Psoas muscle (tissue), 8 donors: Measurements from ENCODE around the gene NRIP2. TPM values are rescaled to one million over a fixed set of nuclear protein-coding genes. Genes with fewer than 3 reads are reported as not detected.

Source experiments
- ATAC-seq, 4 donors: fragments of 200-7000 bp; cut with Tn5 transposase; one replicate each; pipeline ENCODE4 v1.9.1; 2020; ENCODE audit warnings: moderate library complexity in 3 of 4, mild to moderate bottlenecking in 2 of 4
- DNase-seq, 2 donors: peaks; one replicate each; pipeline ENCODE4 v3.0.0-alpha.2; 2020
- H3K27ac ChIP-seq: fragments of 200-600 bp; one replicate; pipeline ENCODE4 v1.8.0; 2022
- H3K27me3 ChIP-seq, 3 donors: fragments of 200-600 bp in 1 of 3; one replicate each; pipeline versions ENCODE4 v1.6.1 to v1.8.0; 2013 to 2022; ENCODE audit warnings: low read length in 2 of 3, mild to moderate bottlenecking in 2 of 3, moderate library complexity in 1 of 3; ENCODE audit not compliant: insufficient read depth in 3 of 3
- H3K36me3 ChIP-seq, 2 donors: fragments of 200-600 bp in 1 of 2; one replicate each; pipeline versions ENCODE4 v1.6.1 to v1.8.0; 2013 to 2022; ENCODE audit warnings: low read depth in 1 of 2, mild to moderate bottlenecking in 1 of 2, moderate library complexity in 1 of 2; ENCODE audit not compliant: insufficient read depth in 1 of 2
- H3K4me1 ChIP-seq: fragments of 200-600 bp; one replicate; pipeline ENCODE4 v1.8.0; 2022
- H3K4me3 ChIP-seq: fragments of 200-600 bp; one replicate; pipeline ENCODE4 v1.8.0; 2022; ENCODE audit warnings: mild to moderate bottlenecking
- H3K9me3 ChIP-seq: fragments of 200-600 bp; one replicate; pipeline ENCODE4 v1.8.0; 2022
- CTCF ChIP-seq: fragments of 200-600 bp; IDR thresholded peaks from one replicate; pipeline ENCODE4 v1.8.0; 2022; ENCODE audit warnings: antibody characterized with exemption
- WGBS, 3 donors: extraction: QIAGEN DNeasy Blood & Tissue Kit; methylation state at CpG; one replicate each; pipeline versions ENCODE4 v1.1.6 to v1.1.7; 2013; 5-methylcytosine and 5-hydroxymethylcytosine counted together
- intact Hi-C, 2 donors: fragments of 100-400 bp; cut with DNase I; formaldehyde crosslinking; loops; one replicate each; pipeline versions ENCODE4 v1.11.0 to v1.14.2; 2022
- polyA plus RNA-seq, 3 donors: library from polyadenylated mRNA; stranded (reverse); fragments of 200-250 nt; gene quantifications; one replicate each; pipeline ENCODE4 v1.2.3, GENCODE V29; 2013
- total RNA-seq, 4 donors: library from RNA; stranded (reverse); fragmentation: NEBNext Ultra II Directional in 2 of 4; extraction: Animal tissue kit (Norgen Biotek cat#: 25700) in 2 of 4; gene quantifications; one replicate each; pipeline versions ENCODE4 v1.2.1 to v1.2.4, GENCODE V29; 2021 to 2023
- donor health status: healthy with polysubstance abuse.
- donor health status: DM: no; HTN: no; CAD: no; lungs with moderate emphysema.
- donor health status: Bipolar disorder and iron deficiency.
- donor health status: healthy.
- donor health status: DM: yes; HTN: yes; CAD: no.
- donor health status: DM: no; HTN: no; CAD: no.
- donor health status: DM: no; HTN: no; CAD: no.
- donor health status: DM: yes; HTN: yes; CAD: no.

NRIP2 gene
- total and polyA plus RNA-seq, 7 donors, result 0.96 to 2.4 (median 1.3) TPM

DNA sequence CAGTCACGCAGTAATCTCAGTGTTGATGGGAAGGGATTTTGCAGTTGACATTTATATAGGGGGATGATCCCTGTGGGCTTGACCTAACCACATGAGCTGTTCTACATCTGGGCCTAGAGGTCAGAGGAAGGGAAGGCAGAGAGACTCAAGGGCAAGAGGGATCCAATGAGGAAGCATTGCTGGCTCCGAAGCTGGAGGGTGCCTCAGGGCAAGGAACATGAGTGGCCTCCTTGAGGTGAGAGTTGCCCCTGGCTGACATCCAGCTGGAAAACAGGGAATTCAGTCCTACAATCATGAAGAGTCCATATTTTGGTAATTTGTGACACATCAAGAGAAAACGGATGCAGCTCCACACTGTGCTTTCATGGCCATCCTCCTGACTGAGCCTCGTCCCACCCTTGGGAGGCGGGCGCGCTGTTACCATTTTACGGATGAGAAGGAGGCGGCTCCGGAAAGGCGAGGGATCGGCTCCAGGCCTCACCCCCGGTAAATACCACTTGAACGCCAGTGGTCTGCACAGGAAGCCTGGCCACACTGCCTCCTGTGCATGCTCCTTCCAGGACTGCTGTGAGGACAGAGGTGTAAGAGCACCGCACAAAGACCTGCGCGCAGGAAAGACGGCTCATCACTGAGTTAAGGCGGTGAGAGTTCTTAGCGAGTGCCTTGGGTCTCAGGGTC is 58.6 kb downstream of the NRIP2 start:
- 80 to 82% (median 81%) methylated on average over 20 of the region's 20 CpGs for WGBS, 3 donors
- H3K4me3 ChIP-seq, result no peak overlapping the region
- ATAC-seq (no peak), DNase-seq (no peak)
- H3K27ac ChIP-seq, result no peak overlapping the region
- H3K4me1 ChIP-seq, result no peaks in the 10 kb centered on the region
- intact Hi-C loops, result no loop called here
- no peaks in the 10 kb centered on the region for H3K36me3 ChIP-seq
- H3K27me3 ChIP-seq, result no peaks in the 10 kb centered on the region
- H3K9me3 ChIP-seq, result no peaks in the 10 kb centered on the region
- TF ChIP-seq CTCF, result no peak

DNA sequence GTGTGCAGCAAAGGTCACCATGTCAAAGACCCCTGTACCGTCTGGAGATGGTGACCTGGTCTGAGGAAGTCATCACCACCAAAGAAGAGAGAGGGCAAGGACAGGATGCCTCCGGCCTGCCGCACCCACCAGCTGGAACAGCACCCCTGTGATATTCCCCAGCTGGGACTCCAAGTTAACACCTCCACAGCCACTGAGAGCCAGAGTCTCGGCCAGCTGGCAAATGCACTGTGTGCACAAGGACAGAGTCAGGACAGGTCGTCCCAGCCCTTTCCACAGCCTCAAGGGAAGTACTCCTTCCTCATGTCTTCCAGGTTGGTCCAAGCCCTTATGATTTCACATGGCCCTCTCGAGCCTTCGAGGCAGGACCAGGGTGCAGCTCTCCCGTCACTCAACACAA is 59.4 kb downstream of the NRIP2 start:
- Histone ChIP-seq H3K36me3 (no peaks in the 10 kb centered on the region), H3K4me1 (no peaks in the 10 kb centered on the region), H3K9me3 (no peaks in the 10 kb centered on the region), H3K27ac (no peak overlapping the region), H3K4me3 (no peak overlapping the region), H3K27me3 (no peaks in the 10 kb centered on the region)
- TF ChIP-seq CTCF, result no peak
- WGBS, 3 donors, result 63 to 66% (median 65%) methylated on average over 8 of the region's 8 CpGs
- DNase-seq (no peak), ATAC-seq (no peak)
- intact Hi-C loops, result no loop called here

Other genes starting within 250 kb of the NRIP2 start
- 100 to 1,000 TPM in 2 of 4 donors, 10 to 100 TPM in 2; 80.7 to 122 (median 92.0) TPM for gene FKBP4, start 40.1 kb downstream of the NRIP2 start, total RNA-seq
- 100 to 1,000 TPM in 1 of 3 donors, 10 to 100 TPM in 2; 62.4 to 116 (median 86.2) TPM for gene FKBP4, start 40.1 kb downstream of the NRIP2 start, polyA plus RNA-seq
- gene ITFG2, start 22.4 kb downstream of the NRIP2 start, total RNA-seq, result 10 to 100 TPM in 2 of 4 donors, 1 to 10 TPM in 2; 5.1 to 12.0 (median 9.3) TPM
- gene ITFG2, start 22.4 kb downstream of the NRIP2 start, polyA plus RNA-seq, result 10 to 100 TPM in 1 of 3 donors, 1 to 10 TPM in 2; 7.8 to 12.8 (median 8.8) TPM
- not detected for gene TEX52, start 22.0 kb upstream of the NRIP2 start, total RNA-seq
- gene TEX52, start 22.0 kb upstream of the NRIP2 start, polyA plus RNA-seq, result not detected
- gene FOXM1, start 42.1 kb upstream of the NRIP2 start, total RNA-seq, result under 1 TPM in 3 of 4 donors, not detected in 1; 0.15 to 0.59 (median 0.52) TPM
- gene FOXM1, start 42.1 kb upstream of the NRIP2 start, polyA plus RNA-seq, result under 1 TPM; 0.17 to 0.20 (median 0.17) TPM
- 10 to 100 TPM in 1 of 4 donors, 1 to 10 TPM in 3; 1.8 to 11.7 (median 5.5) TPM for gene RHNO1, start 42.2 kb upstream of the NRIP2 start, total RNA-seq
- 1 to 10 TPM; 3.1 to 7.9 (median 6.4) TPM for gene RHNO1, start 42.2 kb upstream of the NRIP2 start, polyA plus RNA-seq
- gene TULP3, start 55.9 kb upstream of the NRIP2 start, total RNA-seq, result 1 to 10 TPM; 4.9 to 9.1 (median 8.0) TPM
- 1 to 10 TPM; 3.9 to 7.3 (median 4.4) TPM for gene TULP3, start 55.9 kb upstream of the NRIP2 start, polyA plus RNA-seq
- 100 to 1,000 TPM in 3 of 4 donors, 10 to 100 TPM in 1; 96.2 to 236 (median 171) TPM for gene TEAD4, start 124.4 kb upstream of the NRIP2 start, total RNA-seq
- 10 to 100 TPM; 71.2 to 88.7 (median 81.4) TPM for gene TEAD4, start 124.4 kb upstream of the NRIP2 start, polyA plus RNA-seq
- 10 to 100 TPM in 3 of 4 donors, 1 to 10 TPM in 1; 8.0 to 28.0 (median 13.4) TPM for gene TSPAN9, start 242.3 kb upstream of the NRIP2 start, total RNA-seq
- gene TSPAN9, start 242.3 kb upstream of the NRIP2 start, polyA plus RNA-seq, result 10 to 100 TPM in 1 of 3 donors, 1 to 10 TPM in 2; 6.4 to 11.6 (median 9.8) TPM